Left renal cortex interstitium (tissue), 4 donors: ENCODE data around the gene OR2S2. TPM values are rescaled to one million over a fixed set of nuclear protein-coding genes. Genes with fewer than 3 reads are reported as not detected.
A peak's percentile ranks its signal among the peaks of the same experiment; 100 is the strongest.

ENCODE experiments used
- DNase-seq, 4 donors: peaks; one replicate each; pipeline ENCODE4 v3.0.0-alpha.2; 2013; ENCODE audit warnings: low read depth in 4 of 4, low spot score in 2 of 4, missing footprints in 1 of 4
- polyA plus RNA-seq, 4 donors: library from polyadenylated mRNA; unstranded; fragments of 120-200 nt; gene quantifications; one replicate each; pipeline ENCODE4 v1.2.1, GENCODE V29; 2013; ENCODE audit not compliant: insufficient read length in 4 of 4

The OR2S2 gene
- polyA plus RNA-seq, 4 donors, result not detected

DNA sequence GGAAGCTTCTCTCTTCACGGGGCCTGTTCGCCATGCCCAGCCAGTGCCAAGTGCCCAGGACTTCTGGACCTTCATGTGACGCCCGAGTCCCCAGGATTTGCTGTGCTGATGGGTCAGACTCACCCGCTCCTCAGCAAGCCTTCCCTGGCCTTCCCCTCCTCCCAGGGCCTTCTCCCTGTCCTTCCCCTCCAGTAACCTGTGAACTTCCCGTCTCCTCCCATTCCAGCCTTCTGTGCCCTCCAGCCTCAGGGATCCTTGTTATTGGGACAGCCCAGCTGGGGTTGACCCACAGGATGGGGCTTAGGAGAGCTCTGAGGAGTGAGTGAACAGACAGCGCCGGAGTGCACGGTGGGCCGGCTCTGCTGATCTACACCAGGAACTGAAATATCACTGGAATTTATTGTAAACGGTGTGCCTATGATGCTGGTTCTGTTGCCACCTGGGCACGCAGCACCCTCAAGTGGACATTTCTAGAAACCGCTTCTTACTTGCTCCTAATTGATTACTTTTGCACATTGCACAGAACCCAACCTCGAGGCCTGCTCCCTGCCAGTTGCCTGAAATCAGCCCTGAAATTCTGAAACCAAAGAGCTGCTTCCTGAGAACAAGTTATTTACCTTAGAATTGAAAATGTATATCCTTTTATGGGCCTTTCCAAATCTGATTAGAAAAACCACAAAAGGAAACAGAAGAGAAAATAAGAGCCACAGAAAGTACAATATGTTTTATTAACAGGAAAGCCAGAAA is 47.2 kb downstream of the OR2S2 start:
- DNase-seq, result no peak

DNA sequence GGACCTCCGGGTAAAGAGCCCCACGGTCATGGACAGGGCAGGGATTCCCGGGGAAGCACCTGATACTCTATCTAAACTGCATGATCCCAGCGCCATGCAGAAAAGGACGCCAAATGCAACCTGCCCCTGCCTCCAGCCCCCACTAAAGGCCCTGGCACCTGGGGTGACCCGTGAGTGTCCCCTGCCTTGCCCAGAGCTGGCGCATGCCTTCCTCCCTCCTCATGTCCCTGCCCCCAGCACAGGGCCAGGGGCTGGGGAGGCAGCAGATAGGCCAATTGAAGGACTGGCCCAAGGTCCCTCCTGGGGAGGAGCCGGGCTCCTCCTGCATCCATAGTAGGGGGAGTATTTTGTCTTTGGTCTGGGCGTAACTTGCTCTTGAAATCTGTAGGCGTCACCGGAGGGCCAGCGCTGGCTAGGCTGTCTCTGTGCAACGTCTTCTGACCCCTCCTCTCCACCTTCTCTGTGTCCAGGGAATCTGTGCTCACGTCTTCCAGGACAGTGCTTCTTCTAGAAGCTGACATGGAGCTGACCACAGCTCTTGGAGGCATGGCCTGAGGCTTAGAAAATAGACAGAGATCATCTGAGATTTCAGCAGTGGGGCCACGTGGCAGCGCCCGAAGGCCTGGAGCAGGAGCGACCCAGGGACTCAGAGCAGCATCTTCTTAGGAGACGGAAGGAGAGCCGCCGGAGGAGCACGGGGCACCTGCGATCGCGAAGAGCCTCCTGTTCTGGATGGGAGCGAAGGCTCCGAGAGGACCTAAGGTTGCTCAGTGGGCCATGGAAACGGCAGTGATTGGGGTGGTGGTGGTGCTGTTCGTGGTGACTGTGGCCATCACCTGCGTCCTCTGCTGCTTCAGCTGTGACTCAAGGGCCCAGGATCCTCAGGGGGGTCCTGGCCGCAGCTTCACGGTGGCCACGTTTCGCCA is 48.0 kb downstream of the OR2S2 start:
- no peak for DNase-seq

DNA sequence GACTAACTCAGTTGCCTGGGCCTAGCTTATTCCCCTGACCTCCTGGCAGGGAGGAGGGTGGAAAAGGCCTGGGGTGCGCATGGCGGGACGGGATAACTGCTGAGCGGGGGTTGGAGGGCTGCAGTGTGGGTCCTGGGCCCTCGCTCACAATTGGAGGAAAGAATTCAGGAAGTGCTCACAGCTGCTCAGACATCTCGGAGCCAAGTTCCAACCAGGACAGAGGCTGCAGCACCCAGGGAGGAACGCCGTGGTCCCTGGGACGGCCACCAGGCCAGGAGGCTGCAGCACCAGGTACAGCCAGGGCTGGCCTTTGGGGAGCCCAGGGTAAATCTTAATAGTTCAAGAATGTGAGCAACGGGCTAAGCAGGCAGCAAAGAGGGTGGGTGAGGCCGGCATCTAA is 48.7 kb downstream of the OR2S2 start, which contains the start of gene SPAAR:
SPAAR (plus strand) TSS at position 217 of the 400 bp plus-strand sequence. CDS start 974 bp downstream, outside the sequence.
- DNase-seq, result no peak

DNA sequence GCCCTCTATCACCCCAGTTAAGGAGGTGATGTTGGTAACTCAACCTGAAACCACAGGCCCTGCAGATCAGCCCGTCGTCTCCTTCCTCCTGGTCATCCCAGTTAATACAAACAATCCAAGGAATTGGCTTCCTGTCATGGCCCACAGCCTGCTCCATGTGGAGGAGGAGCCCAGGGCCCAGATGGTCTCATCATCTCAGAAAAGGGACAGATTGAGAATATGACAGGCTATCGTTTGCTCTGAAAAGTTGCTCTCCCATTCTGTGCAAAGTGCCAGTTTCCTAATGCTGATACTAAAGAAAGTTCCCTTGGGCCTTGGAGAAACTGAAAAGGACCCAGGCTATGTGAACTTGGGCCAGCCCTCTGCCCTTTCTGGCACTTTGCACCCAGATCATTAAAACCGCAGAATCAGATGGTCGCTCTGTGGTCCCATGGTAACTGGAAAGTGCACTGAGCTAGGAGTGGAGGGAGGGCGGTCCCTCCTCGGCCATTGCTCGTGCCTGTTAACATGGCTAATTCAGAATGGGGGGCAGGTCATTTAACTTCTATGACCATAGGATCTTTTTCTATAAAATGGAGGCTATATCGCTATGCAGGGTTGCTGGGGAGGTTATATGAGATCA is 49.3 kb downstream of the OR2S2 start:
- no peak for DNase-seq

DNA sequence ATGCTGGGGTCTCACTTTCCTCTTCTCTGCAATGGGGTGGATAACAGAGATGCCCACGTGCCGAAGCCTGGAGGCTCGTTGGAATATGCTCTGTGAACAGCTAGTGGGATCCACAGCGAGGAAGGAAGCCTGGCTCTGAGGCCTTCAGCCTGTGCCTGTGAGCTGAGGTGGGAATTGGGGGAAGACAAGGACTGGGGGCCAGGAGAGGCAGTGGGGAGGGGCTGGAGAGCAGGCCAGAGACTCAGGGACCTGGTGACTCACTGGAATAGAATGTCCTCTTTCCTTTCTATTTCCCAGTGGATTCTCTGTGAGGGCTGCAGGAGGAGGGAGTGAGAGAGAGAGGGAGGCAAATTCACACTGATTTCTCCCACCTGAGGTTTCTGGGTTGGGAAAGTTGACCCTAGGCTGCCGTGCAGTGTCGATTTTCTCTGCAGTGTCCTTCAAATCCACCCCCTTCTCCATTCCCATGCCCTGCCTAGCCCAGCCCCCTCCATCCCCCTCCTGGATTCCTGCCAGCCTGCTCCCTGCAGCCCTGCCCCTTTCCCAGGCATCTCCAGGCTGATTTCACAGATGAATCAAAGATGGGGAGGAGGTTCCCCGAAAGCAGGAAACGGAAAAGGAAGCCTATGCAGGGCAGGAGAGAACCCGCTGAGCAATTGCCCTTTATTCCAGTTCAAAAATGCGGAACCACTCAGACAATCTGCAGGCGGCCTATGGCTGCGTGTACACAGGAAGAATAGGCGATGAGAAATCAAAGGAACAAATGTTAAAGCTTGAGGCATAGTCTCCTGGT is 50.0 kb downstream of the OR2S2 start:
- peak in 1 of 4 donors; percentile 56 for DNase-seq

Other genes with a start within 250 kb of the OR2S2 start
- gene TLN1, start 226.0 kb downstream of the OR2S2 start, polyA plus RNA-seq, result 100 to 1,000 TPM; 144 to 186 (median 174) TPM
- gene CREB3, start 225.5 kb downstream of the OR2S2 start, polyA plus RNA-seq, result 10 to 100 TPM; 38.0 to 44.0 (median 39.0) TPM
- 100 to 1,000 TPM in 2 of 4 donors, 10 to 100 TPM in 2; 91.6 to 145 (median 116) TPM for gene GBA2, start 208.9 kb downstream of the OR2S2 start, polyA plus RNA-seq
- gene RGP1, start 208.9 kb downstream of the OR2S2 start, polyA plus RNA-seq, result 10 to 100 TPM; 26.0 to 31.0 (median 27.8) TPM
- not detected for gene MSMP, start 203.9 kb downstream of the OR2S2 start, polyA plus RNA-seq
- 10 to 100 TPM; 20.5 to 30.8 (median 27.7) TPM for gene NPR2, start 166.6 kb downstream of the OR2S2 start, polyA plus RNA-seq
- 1 to 10 TPM; 5.2 to 9.5 (median 6.0) TPM for gene SPAG8, start 145.9 kb downstream of the OR2S2 start, polyA plus RNA-seq
- 10 to 100 TPM; 47.6 to 70.1 (median 52.5) TPM for gene HINT2, start 143.1 kb downstream of the OR2S2 start, polyA plus RNA-seq
- under 1 TPM in 3 of 4 donors, not detected in 1; 0.08 to 0.60 (median 0.22) TPM for gene FAM221B, start 129.4 kb downstream of the OR2S2 start, polyA plus RNA-seq
- gene TMEM8B, start 128.9 kb downstream of the OR2S2 start, polyA plus RNA-seq, result 10 to 100 TPM; 25.6 to 39.5 (median 29.2) TPM
- not detected for gene OR13J1, start 87.8 kb downstream of the OR2S2 start, polyA plus RNA-seq
- under 1 TPM in 3 of 4 donors, not detected in 1; 0.19 to 0.61 (median 0.28) TPM for gene HRCT1, start 52.0 kb downstream of the OR2S2 start, polyA plus RNA-seq
- 1 to 10 TPM; 1.3 to 2.2 (median 2.1) TPM for gene SPAAR, start 48.7 kb downstream of the OR2S2 start, polyA plus RNA-seq
- gene RECK, start 78.8 kb upstream of the OR2S2 start, polyA plus RNA-seq, result 10 to 100 TPM; 27.5 to 30.9 (median 29.2) TPM
- 10 to 100 TPM; 37.7 to 44.7 (median 38.9) TPM for gene GLIPR2, start 178.6 kb upstream of the OR2S2 start, polyA plus RNA-seq
- under 1 TPM; 0.27 to 0.61 (median 0.36) TPM for gene CCIN, start 211.2 kb upstream of the OR2S2 start, polyA plus RNA-seq
- gene CLTA, start 232.8 kb upstream of the OR2S2 start, polyA plus RNA-seq, result 100 to 1,000 TPM; 262 to 324 (median 284) TPM